Measurements from ENCODE around the gene C19orf47.

DNA sequence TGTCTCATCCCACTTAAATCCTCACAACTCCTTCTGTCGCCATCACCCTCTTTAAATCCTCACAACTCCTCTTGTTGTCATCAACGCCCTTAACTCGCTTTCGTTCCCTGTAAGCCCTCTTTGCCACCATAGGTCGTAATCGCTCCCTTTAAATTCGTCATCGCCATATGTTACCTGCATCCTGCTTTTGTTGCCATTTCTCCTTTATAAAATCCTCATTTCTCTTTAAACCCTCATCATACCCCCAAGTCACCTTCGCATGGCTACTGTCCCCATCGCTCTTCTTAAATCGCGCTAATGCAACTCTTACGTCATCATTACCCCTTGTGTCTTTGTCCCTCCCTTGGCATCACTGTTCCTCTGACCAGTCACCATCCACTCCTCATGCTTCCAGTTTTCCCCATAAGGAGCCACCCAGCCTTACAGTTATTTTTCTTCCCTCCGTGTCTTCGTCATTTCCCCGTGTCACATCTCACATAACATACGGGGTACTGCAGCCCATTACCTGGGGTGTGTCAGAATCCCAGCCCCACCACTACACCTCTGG, 837 bp upstream of the C19orf47 start:
- TF ChIP-seq, protein P1, sequence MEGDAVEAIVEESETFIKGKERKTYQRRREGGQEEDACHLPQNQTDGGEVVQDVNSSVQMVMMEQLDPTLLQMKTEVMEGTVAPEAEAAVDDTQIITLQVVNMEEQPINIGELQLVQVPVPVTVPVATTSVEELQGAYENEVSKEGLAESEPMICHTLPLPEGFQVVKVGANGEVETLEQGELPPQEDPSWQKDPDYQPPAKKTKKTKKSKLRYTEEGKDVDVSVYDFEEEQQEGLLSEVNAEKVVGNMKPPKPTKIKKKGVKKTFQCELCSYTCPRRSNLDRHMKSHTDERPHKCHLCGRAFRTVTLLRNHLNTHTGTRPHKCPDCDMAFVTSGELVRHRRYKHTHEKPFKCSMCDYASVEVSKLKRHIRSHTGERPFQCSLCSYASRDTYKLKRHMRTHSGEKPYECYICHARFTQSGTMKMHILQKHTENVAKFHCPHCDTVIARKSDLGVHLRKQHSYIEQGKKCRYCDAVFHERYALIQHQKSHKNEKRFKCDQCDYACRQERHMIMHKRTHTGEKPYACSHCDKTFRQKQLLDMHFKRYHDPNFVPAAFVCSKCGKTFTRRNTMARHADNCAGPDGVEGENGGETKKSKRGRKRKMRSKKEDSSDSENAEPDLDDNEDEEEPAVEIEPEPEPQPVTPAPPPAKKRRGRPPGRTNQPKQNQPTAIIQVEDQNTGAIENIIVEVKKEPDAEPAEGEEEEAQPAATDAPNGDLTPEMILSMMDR (IDR thresholded peaks at IDR 0.05) = no peak
- TF ChIP-seq POLR2A (IDR thresholded peaks at IDR 0.05) = no peak

Measured in esophagus squamous epithelium (tissue), 4 donors.